ENCODE results near the gene SLC25A38.
"Not testable (repeated sequence)": the region's sequence is repeated elsewhere in the genome, so short reads cannot be mapped to it uniquely, and the experiment has no call there.

The SLC25A38 gene

DNA sequence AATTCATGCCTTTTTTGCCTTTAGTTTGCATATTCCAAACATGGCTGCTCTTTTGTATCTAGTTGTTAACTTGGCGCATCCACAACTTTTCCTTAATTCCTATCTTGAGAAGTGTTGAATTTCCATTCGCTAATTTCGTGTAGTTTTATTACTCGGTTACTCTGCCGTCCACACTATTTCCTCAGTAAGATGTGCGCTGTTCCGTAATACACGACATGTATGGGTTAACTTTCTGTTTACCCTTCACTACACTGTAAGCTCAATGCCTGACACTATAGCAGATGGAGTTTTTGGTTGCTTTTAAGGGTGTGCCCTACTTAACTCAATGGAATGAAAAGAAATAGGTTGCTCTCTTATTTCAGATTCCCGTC is 24.1 kb downstream of the SLC25A38 start:
- ATAC-seq = no peak
- DNase-seq = no peak

DNA sequence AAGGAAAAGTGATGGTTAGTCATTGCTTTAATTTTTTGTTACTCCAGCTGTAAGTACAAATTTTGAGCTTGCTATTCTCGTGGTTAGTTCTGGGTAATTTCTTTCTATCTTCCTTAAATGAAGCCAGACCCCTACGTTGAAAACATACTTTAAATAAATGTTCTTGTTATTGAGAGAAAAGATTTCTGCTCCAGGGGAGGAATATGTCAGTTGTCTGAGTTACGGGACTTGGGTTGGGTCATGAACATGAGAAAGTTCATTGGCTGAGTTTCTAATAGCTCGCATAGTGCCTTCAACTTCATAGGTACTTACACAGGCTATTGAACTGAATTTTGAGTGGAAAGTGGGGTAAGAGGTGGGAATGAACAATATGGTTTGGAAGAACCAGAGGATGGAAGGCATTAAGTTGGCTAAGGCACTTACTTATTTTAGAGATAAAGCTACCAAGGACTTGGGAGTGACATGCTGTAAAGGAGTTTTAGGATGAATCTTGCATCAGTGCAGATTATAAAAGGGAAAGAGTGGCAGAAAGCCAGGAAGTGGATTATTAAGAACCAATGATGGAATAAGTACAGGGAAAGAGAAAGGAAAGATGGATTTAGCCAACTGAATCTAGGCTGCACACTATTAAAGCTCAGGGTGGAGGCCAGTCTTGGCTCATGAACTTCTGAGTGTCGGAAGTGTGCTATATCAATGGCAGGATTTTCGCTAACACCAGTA is 24.8 kb downstream of the SLC25A38 start:
- ATAC-seq = no peak
- DNase-seq = no peak

GRCh38 chr3:39408493-39409372 is 25.6 kb downstream of the SLC25A38 start:
- DNase-seq (peak; percentile 64), ATAC-seq (no peak)

DNA sequence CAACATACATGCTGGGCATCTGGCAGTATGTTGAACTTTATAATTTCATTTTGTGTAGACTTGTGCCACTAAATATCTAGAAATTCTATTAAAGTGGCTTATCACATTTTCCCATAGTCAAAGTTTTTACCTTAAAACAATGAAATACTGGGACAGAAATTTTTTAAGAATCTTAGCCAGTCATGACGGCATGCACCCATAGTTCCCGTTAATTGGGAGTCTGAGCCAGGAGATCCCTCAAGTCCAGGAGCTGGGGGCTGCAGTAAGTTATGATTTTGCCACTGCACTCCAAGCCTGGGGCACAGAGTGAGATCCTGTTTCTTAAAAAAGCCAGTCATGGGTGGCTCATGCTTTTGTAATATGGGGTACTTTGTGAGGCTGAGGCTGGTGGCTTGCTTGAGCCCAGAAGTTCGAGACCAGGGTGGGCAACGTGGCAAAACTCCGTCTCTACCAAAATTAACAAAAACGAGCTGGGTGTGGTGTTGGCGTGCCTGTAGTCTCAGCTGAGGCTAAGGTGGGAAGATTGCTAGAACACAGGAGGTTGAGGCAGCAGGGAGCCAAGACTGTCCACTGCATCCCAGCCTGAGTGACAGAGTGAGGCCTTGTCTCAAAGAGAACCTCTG is 26.5 kb downstream of the SLC25A38 start:
- ATAC-seq (no peak), DNase-seq (no peak)

DNA sequence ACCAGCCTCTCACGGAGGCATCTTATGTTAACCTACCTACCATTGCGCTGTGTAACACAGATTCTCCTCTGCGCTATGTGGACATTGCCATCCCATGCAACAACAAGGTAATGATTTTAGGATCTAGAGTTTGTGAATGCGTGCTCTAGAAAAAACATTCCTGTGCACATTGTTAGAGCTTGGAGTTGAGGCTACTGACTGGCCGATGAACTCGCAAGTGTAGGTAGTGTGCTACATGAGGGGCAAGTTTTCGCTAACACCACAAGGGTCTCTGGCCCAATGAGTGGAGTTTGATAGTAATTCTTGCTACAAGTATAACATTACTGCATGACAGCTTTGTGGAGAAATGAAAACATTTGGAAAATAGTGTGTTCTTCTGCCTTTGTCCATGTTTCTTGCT is 27.7 kb downstream of the SLC25A38 start:
- DNase-seq (no peak), ATAC-seq (no peak)

DNA sequence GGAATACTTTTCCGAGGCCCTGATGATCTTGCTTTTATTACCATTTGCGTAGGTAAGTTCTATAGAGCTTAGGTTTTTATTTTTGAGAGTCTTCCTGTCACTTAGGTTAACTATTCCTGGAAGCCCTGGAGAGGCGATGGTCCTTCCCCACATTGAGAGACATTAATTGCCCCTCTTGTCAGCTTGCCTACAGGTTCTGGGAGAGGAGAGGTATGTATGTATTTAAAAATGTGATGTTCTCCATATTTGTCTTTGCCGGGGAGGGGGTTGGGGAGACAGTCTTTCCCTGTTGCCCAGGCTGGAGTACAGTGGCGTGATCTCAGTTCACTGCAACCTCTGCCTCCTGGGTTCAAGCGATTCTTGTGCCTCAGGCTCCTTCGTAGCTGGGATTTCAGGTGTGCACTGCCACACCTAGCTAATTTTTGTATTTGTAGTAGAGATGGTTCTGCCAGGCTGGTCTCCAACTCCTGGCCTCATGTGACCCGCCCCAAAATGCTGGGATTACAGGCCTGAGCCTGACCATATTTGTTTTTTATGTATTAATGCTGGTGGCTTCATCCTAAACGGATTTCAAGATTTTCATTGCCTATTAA is 29.6 kb downstream of the SLC25A38 start:
- ATAC-seq (no peak), DNase-seq (no peak)

DNA sequence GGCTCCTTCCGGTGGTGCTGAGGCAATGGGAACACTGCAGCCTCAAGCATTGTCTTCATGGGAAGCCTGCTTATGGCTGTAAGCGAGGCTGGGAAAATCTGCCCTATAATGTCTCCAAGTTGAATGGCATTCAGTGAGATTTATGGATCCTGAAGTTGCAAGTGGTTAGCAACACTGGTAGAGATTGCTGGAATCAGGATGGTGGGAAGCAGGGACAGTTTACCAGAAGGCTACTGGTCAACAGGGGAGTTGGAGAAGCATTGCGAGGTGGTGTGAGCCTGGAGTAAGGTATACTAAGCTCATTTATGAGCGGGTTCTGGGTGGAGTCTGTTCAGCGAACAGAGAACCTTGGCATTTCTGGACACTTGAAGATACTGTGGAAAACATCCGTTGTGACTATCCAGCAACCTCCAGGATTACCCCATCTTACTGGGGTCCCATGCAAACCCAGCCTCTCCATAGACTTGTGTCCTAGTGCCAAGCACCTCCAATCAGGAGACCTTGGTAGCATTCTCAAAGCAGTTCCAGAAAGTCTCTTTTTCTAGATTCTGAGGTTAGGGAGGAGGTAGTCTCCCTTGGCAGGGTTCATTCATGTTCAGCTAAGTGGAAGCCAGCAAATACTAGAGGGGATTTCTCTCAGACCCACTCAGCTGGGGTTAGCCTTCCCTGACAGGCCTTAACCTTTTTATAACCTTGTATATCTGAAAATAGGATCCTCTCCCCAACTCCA is 30.7 kb downstream of the SLC25A38 start:
- no peak for DNase-seq
- ATAC-seq = peak; percentile 7

- peak; percentile 40 for DNase-seq
Measured at GRCh38 chr3:39414421-39414907, 31.3 kb downstream of the SLC25A38 start.

GRCh38 chr3:39415302-39415701 is 32.1 kb downstream of the SLC25A38 start:
- peak; percentile 1 for ATAC-seq
- DNase-seq = not testable (repeated sequence)

More at GRCh38 chr3:39414421-39414907, 31.3 kb downstream of the SLC25A38 start:
- ATAC-seq = peak; percentile 11

GRCh38 chr3:39415983-39416382 is 32.8 kb downstream of the SLC25A38 start:
- DNase-seq (no peak), ATAC-seq (peak; percentile 25)

DNA sequence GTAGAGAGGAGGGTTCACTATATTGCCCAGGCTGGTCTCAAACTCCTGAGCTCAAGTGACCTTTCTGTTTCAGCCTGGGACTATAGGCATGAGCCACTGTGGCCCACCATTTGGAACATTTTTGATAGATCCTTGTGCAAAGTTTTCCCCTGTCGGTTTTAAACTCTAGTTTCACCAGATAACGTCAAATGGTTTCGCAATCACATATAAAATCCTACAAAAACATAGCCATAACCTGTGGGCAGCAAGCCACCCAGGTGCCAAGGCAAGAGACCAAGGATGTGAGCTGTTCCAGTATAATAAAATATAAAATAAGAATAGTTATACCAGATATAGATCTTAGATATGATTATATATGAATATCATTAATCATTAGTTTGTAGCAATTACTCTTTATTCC is 33.8 kb downstream of the SLC25A38 start:
- DNase-seq, ATAC-seq: not testable (repeated sequence)

GRCh38 chr3:39418556-39419225 is 35.5 kb downstream of the SLC25A38 start:
- ATAC-seq = not testable (repeated sequence)

DNA sequence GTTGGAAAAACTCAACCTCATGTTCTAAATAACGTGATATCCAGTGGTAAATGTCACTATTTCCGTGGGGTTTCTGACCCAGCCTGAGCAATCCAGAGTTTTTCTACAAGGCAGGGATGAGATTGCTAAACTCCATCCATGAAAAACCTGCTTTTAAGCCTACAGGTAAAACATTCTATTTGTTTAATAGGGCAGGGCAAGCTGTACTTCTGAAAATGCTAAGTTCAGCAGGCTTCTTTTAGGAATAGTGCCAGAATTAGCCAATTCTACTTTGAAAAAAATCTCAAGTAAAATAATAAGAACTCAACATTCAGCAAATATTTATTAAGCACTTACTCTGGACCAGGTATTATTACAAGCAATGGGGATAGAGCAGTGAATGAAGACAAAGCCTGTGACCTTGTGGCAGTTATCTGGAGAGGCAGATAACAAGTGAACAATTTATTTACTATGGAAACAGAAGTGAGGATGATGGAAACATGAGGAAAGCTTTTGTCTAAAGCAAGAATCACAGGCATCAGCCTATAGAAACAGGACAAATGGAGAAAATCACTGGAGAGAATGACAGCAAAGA is 36.7 kb downstream of the SLC25A38 start:
- DNase-seq (no peak), ATAC-seq (no peak)

More at GRCh38 chr3:39418556-39419225, 35.5 kb downstream of the SLC25A38 start:
- DNase-seq = not testable (repeated sequence)

DNA sequence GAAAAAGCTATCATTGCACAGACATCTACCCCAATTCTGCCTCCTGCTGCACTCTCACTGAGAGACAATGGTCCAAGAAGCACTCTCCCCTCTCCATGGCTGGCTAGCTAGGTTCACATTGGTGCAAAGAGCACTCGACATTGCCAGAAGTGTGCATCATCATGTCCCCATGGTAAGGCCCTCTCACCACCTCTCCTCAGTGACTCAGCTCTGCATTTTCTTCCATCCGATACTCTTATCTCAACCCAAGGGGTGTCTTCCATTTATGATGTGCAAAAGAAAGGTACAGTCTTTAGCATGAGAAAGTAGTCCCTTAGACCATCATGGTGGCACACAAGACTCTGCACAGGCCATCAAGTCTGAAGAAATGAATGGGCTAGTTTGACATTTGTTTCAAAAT is 37.4 kb downstream of the SLC25A38 start:
- ATAC-seq (no peak), DNase-seq (no peak)

GRCh38 chr3:39423436-39423970 is 40.3 kb downstream of the SLC25A38 start:
- no peak for ATAC-seq
- no peak for DNase-seq

GRCh38 chr3:39426312-39426711 is 43.1 kb downstream of the SLC25A38 start:
- DNase-seq = no peak
- ATAC-seq = no peak

- ATAC-seq (no peak), DNase-seq (no peak)
Measured at GRCh38 chr3:39427506-39427905, 44.3 kb downstream of the SLC25A38 start.

DNA sequence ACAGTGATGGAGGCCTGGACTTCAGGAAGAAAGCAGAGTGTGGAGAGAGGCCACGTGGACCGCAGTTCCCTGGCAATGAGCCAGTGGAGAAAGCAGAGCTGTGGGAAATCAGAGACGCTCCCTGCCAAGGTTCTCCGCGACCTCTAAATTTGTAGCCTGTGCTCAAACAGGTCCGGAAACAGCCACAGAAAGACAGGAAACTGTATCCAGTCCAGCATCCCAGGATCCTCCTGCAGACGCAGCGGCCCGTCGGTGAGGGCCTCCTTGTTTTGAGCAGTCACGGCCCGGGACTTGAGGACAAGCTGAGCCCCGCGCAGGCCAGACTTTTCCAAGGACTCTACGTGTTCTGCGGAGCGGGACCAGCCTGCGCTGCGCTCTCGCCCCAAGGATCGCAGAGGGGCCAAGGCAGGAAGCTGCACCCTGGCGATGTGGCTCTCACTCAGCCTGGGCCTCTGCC is 45.6 kb downstream of the SLC25A38 start:
- DNase-seq = no peak
- ATAC-seq = no peak

GRCh38 chr3:39429466-39429865 is 46.3 kb downstream of the SLC25A38 start:
- no peak for DNase-seq
- no peak for ATAC-seq

DNA sequence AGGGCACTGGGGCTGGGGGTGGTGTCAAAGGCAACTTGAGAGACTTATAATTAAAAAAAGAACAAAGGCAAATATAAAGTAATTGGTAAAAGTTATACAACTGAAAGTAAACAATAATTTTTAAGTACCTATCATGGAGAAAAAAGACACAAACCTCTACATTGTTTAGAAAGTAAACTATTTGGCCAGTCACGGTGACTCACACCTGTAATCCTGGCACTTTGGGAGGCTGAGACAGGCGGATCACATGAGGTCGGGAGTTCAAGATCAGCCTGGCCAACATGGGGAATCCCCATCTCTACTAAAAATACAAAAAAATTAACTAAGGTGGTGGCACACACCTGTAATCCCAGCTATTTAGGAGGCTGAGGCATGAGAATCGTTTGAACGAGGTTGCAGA is 49.2 kb downstream of the SLC25A38 start:
- ATAC-seq (no peak), DNase-seq (no peak)
